ENCODE results near the gene RRP1.

The RRP1 gene

GRCh38 chr21:43786807-43787440 lies 2.5 kb upstream of the RRP1 start:
- Histone ChIP-seq H3K27ac (ENCODE audit: low read depth, low read length) (no peak overlapping the region), H3K9me3 (ENCODE audit: insufficient read depth, low read depth, low read length) (peaks cover 10% of the 10 kb centered on the region), H3K4ac (ENCODE audit: low read depth, low read length) (no peak overlapping the region), H3K23ac (ENCODE audit: low read length) (peak overlapping the region; percentile 0), H2BK5ac (ENCODE audit: low read depth, low read length, poor library complexity) (no peak overlapping the region), H3K14ac (ENCODE audit: low read length) (no peak overlapping the region), H3K9ac (ENCODE audit: low read length) (no peak overlapping the region), H3K4me2 (ENCODE audit: low read length) (no peak overlapping the region), H4K12ac (ENCODE audit: low read depth, low read length) (no peak overlapping the region), H3K27me3 (ENCODE audit: insufficient read depth, low read length) (no peaks in the 10 kb centered on the region), H3K4me1 (ENCODE audit: control insufficient read depth in 1 of 2, insufficient read depth in 2 of 2, low read length in 2 of 2) (peaks cover 7 to 8% of the 10 kb centered on the region in 2 experiments), H3K18ac (ENCODE audit: low read length) (no peak overlapping the region), H2BK120ac (ENCODE audit: insufficient read depth, low read length, poor library complexity) (no peak overlapping the region), H3K36me3 (ENCODE audit: control insufficient read depth in 1 of 2, insufficient read depth in 2 of 2, low read length in 2 of 2) (peaks cover 7 to 9% of the 10 kb centered on the region in 2 experiments), H4K8ac (ENCODE audit: low read depth, low read length) (no peak overlapping the region), H3K79me1 (ENCODE audit: low read length) (peaks cover 5% of the 10 kb centered on the region), H4K91ac (ENCODE audit: low read depth, low read length) (no peak overlapping the region), H2AK5ac (ENCODE audit: low read length) (no peak overlapping the region), H3K79me2 (ENCODE audit: control insufficient read depth, insufficient read depth, low read length, poor library complexity) (peaks cover 7% of the 10 kb centered on the region), H2BK12ac (ENCODE audit: low read length) (no peak overlapping the region), H3K4me3 (ENCODE audit: low read depth, low read length) (peak overlapping the region; percentile 60), H2AFZ (ENCODE audit: insufficient read depth, low read length, poor library complexity) (no peak overlapping the region)
- no CpG with 5 or more reads among the region's 38 CpGs for WGBS (ENCODE audit: extremely low coverage, insufficient coverage, insufficient read length)
- no peak for DNase-seq

- peak overlapping the region; percentile 65 for H2AFZ ChIP-seq (ENCODE audit: insufficient read depth, low read length, poor library complexity)
- H4K91ac ChIP-seq (ENCODE audit: low read depth, low read length) = peak overlapping the region; percentile 50
- peaks cover 37 to 39% of the 10 kb centered on the region in 2 experiments for H3K36me3 ChIP-seq (ENCODE audit: control insufficient read depth in 1 of 2, insufficient read depth in 2 of 2, low read length in 2 of 2)
- H3K4me2 ChIP-seq (ENCODE audit: low read length) = peak overlapping the region; percentile 82
- WGBS (ENCODE audit: extremely low coverage, insufficient coverage, insufficient read length) = no CpG with 5 or more reads among the region's 13 CpGs
- peak overlapping the region; percentile 93 for H3K18ac ChIP-seq (ENCODE audit: low read length)
- peak overlapping the region; percentile 92 for H3K4ac ChIP-seq (ENCODE audit: low read depth, low read length)
- H3K4me3 ChIP-seq (ENCODE audit: low read depth, low read length) = peak overlapping the region; percentile 97
- H3K4me1 ChIP-seq (ENCODE audit: control insufficient read depth in 1 of 2, insufficient read depth in 2 of 2, low read length in 2 of 2) = peaks cover 7 to 8% of the 10 kb centered on the region in 2 experiments
- peak overlapping the region; percentile 94 for H4K8ac ChIP-seq (ENCODE audit: low read depth, low read length)
- peak overlapping the region; percentile 73 for H4K12ac ChIP-seq (ENCODE audit: low read depth, low read length)
- H3K23ac ChIP-seq (ENCODE audit: low read length) = no peak overlapping the region
- no peak overlapping the region for H2BK12ac ChIP-seq (ENCODE audit: low read length)
- peaks cover 10% of the 10 kb centered on the region for H3K9me3 ChIP-seq (ENCODE audit: insufficient read depth, low read depth, low read length)
- H3K9ac ChIP-seq (ENCODE audit: low read length) = peak overlapping the region; percentile 95
- peak overlapping the region; percentile 93 for H3K14ac ChIP-seq (ENCODE audit: low read length)
- no peak overlapping the region for H3K27ac ChIP-seq (ENCODE audit: low read depth, low read length)
- no peak overlapping the region for H2BK5ac ChIP-seq (ENCODE audit: low read depth, low read length, poor library complexity)
- no peaks in the 10 kb centered on the region for H3K27me3 ChIP-seq (ENCODE audit: insufficient read depth, low read length)
- H2AK5ac ChIP-seq (ENCODE audit: low read length) = peak overlapping the region; percentile 51
- H3K79me2 ChIP-seq (ENCODE audit: control insufficient read depth, insufficient read depth, low read length, poor library complexity) = peaks cover 7% of the 10 kb centered on the region
- H2BK120ac ChIP-seq (ENCODE audit: insufficient read depth, low read length, poor library complexity) = no peak overlapping the region
- H3K79me1 ChIP-seq (ENCODE audit: low read length) = peaks cover 5% of the 10 kb centered on the region
- DNase-seq = no peak
Measured at GRCh38 chr21:43790010-43790524, 690 bp downstream of the RRP1 start.

- no peak overlapping the region for H3K4me2 ChIP-seq (ENCODE audit: low read length)
- H3K18ac ChIP-seq (ENCODE audit: low read length) = no peak overlapping the region
- H3K4me3 ChIP-seq (ENCODE audit: low read depth, low read length) = peak overlapping the region; percentile 44
- no peak overlapping the region for H2AFZ ChIP-seq (ENCODE audit: insufficient read depth, low read length, poor library complexity)
- H3K9me3 ChIP-seq (ENCODE audit: insufficient read depth, low read depth, low read length) = no peaks in the 10 kb centered on the region
- H2BK12ac ChIP-seq (ENCODE audit: low read length) = no peak overlapping the region
- no peak overlapping the region for H2BK120ac ChIP-seq (ENCODE audit: insufficient read depth, low read length, poor library complexity)
- no peak overlapping the region for H3K14ac ChIP-seq (ENCODE audit: low read length)
- H4K91ac ChIP-seq (ENCODE audit: low read depth, low read length) = no peak overlapping the region
- H4K8ac ChIP-seq (ENCODE audit: low read depth, low read length) = no peak overlapping the region
- no CpG with 5 or more reads among the region's 8 CpGs for WGBS (ENCODE audit: extremely low coverage, insufficient coverage, insufficient read length)
- DNase-seq = no peak
- no peak overlapping the region for H3K4ac ChIP-seq (ENCODE audit: low read depth, low read length)
- peaks cover 7% of the 10 kb centered on the region for H3K79me2 ChIP-seq (ENCODE audit: control insufficient read depth, insufficient read depth, low read length, poor library complexity)
- H3K36me3 ChIP-seq (ENCODE audit: control insufficient read depth in 1 of 2, insufficient read depth in 2 of 2, low read length in 2 of 2) = peaks cover 52 to 58% of the 10 kb centered on the region in 2 experiments
- no peak overlapping the region for H3K9ac ChIP-seq (ENCODE audit: low read length)
- H3K27me3 ChIP-seq (ENCODE audit: insufficient read depth, low read length) = no peaks in the 10 kb centered on the region
- no peak overlapping the region for H3K23ac ChIP-seq (ENCODE audit: low read length)
- no peak overlapping the region for H4K12ac ChIP-seq (ENCODE audit: low read depth, low read length)
- no peak overlapping the region for H2AK5ac ChIP-seq (ENCODE audit: low read length)
- H2BK5ac ChIP-seq (ENCODE audit: low read depth, low read length, poor library complexity) = no peak overlapping the region
- peaks cover 7 to 8% of the 10 kb centered on the region in 2 experiments for H3K4me1 ChIP-seq (ENCODE audit: control insufficient read depth in 1 of 2, insufficient read depth in 2 of 2, low read length in 2 of 2)
- peaks cover 5% of the 10 kb centered on the region for H3K79me1 ChIP-seq (ENCODE audit: low read length)
- H3K27ac ChIP-seq (ENCODE audit: low read depth, low read length) = no peak overlapping the region
Measured at GRCh38 chr21:43792406-43792805, 3.0 kb downstream of the RRP1 start.

DNA sequence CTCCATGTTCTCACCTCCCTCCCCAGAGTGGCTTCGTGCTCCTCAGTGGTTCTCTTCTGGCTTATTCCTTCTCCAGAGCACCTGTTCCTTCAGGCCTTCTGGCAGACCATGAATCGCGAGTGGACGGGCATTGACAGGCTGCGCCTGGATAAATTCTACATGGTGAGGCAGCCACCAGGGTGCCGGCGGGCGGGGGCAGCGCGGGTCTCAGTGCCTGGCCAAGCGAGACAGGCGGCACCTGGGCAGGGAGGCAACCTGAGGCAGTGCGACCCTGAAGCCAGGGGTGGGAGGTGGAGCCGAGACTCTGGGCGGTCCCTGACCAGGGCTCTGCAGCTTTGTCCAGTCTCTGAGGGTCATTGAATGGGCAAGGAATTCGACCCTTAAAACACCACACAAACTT lies 3.9 kb downstream of the RRP1 start:
- DNase-seq = no peak
- H3K14ac ChIP-seq (ENCODE audit: low read length) = no peak overlapping the region
- H3K27ac ChIP-seq (ENCODE audit: low read depth, low read length) = no peak overlapping the region
- no peak overlapping the region for H4K12ac ChIP-seq (ENCODE audit: low read depth, low read length)
- H3K4me2 ChIP-seq (ENCODE audit: low read length) = no peak overlapping the region
- no peak overlapping the region for H3K4me3 ChIP-seq (ENCODE audit: low read depth, low read length)
- peaks cover 7 to 8% of the 10 kb centered on the region in 2 experiments for H3K4me1 ChIP-seq (ENCODE audit: control insufficient read depth in 1 of 2, insufficient read depth in 2 of 2, low read length in 2 of 2)
- H3K27me3 ChIP-seq (ENCODE audit: insufficient read depth, low read length) = no peaks in the 10 kb centered on the region
- H3K9ac ChIP-seq (ENCODE audit: low read length) = no peak overlapping the region
- H2AFZ ChIP-seq (ENCODE audit: insufficient read depth, low read length, poor library complexity) = no peak overlapping the region
- H3K79me1 ChIP-seq (ENCODE audit: low read length) = peaks cover 5% of the 10 kb centered on the region
- H3K23ac ChIP-seq (ENCODE audit: low read length) = no peak overlapping the region
- no CpG with 5 or more reads among the region's 16 CpGs for WGBS (ENCODE audit: extremely low coverage, insufficient coverage, insufficient read length)
- H4K8ac ChIP-seq (ENCODE audit: low read depth, low read length) = no peak overlapping the region
- H2BK120ac ChIP-seq (ENCODE audit: insufficient read depth, low read length, poor library complexity) = no peak overlapping the region
- H3K18ac ChIP-seq (ENCODE audit: low read length) = no peak overlapping the region
- no peak overlapping the region for H4K91ac ChIP-seq (ENCODE audit: low read depth, low read length)
- no peak overlapping the region for H2AK5ac ChIP-seq (ENCODE audit: low read length)
- H2BK5ac ChIP-seq (ENCODE audit: low read depth, low read length, poor library complexity) = no peak overlapping the region
- H2BK12ac ChIP-seq (ENCODE audit: low read length) = no peak overlapping the region
- no peak overlapping the region for H3K4ac ChIP-seq (ENCODE audit: low read depth, low read length)
- H3K79me2 ChIP-seq (ENCODE audit: control insufficient read depth, insufficient read depth, low read length, poor library complexity) = peaks cover 7% of the 10 kb centered on the region
- H3K36me3 ChIP-seq (ENCODE audit: control insufficient read depth in 1 of 2, insufficient read depth in 2 of 2, low read length in 2 of 2) = peaks cover 60 to 67% of the 10 kb centered on the region in 2 experiments
- H3K9me3 ChIP-seq (ENCODE audit: insufficient read depth, low read depth, low read length) = no peaks in the 10 kb centered on the region
